Measurements from ENCODE around the gene RLBP1. TPM values are rescaled to one million over a fixed set of nuclear protein-coding genes. Genes with fewer than 3 reads are reported as not detected.
A peak's percentile ranks its signal among the peaks of the same experiment; 100 is the strongest.

RLBP1 gene
- total and polyA plus RNA-seq, 8 donors = 0.13 to 1.3 TPM; not detected in 6

- H3K36me3 ChIP-seq = peaks cover 23 to 95% (median 88%) of the 10 kb centered on the region in 4 donors
- no peaks in the 10 kb centered on the region for H3K27me3 ChIP-seq
- H3K4me3 ChIP-seq = no peak overlapping the region
- DNase-seq = no peak
- H3K4me1 ChIP-seq = peaks cover 4 to 25% (median 14%) of the 10 kb centered on the region in 4 donors
- no peak for TF ChIP-seq POLR2AphosphoS5 (IDR thresholded peaks at IDR 0.05)
- TF ChIP-seq CTCF (IDR thresholded peaks at IDR 0.05) = no peak
- no peak for TF ChIP-seq POLR2A (IDR thresholded peaks at IDR 0.05)
- TF ChIP-seq EP300 (IDR thresholded peaks at IDR 0.05) = no peak
- 89 to 90% (median 89%) methylated on average over 7 to 11 of the region's 11 CpGs for WGBS, 5 donors
- intact Hi-C loops (cut with DNase I; ENCODE audit: low total_unique reads) = loop anchor here (5.0 kb wide), 1 partner anchor 121 kb away; no protein-coding TSS in a partner anchor
- H3K9me3 ChIP-seq = no peaks in the 10 kb centered on the region
- no peak overlapping the region for H3K27ac ChIP-seq
Observed at GRCh38 chr15:89178307-89178977, 42.9 kb downstream of the RLBP1 start.

- peaks cover 4 to 25% (median 14%) of the 10 kb centered on the region in 4 donors for H3K4me1 ChIP-seq
- peaks cover 23 to 97% (median 92%) of the 10 kb centered on the region in 4 donors for H3K36me3 ChIP-seq
- H3K27ac ChIP-seq = peak overlapping the region in 1 of 5 donors; percentile 48
- DNase-seq = peak; percentile 59 to 93
- no peaks in the 10 kb centered on the region for H3K27me3 ChIP-seq
- intact Hi-C loops (cut with DNase I; ENCODE audit: low total_unique reads) = loop anchor here (5.0 kb wide), 1 partner anchor 120 kb away; no protein-coding TSS in a partner anchor
- no peaks in the 10 kb centered on the region for H3K9me3 ChIP-seq
- WGBS, 5 donors = 5 to 10% (median 5%) methylated on average over 6 of the region's 6 CpGs
- TF ChIP-seq POLR2AphosphoS5 (IDR thresholded peaks at IDR 0.05) = peak in 2 of 3 donors; percentile 38 to 42
- no peak for TF ChIP-seq POLR2A (IDR thresholded peaks at IDR 0.05)
- TF ChIP-seq CTCF (IDR thresholded peaks at IDR 0.05) = peak in 5 of 7 experiments; percentile 59 to 85 (median 73)
- TF ChIP-seq EP300 (IDR thresholded peaks at IDR 0.05) = no peak
- no peak overlapping the region for H3K4me3 ChIP-seq
Observed at GRCh38 chr15:89177633-89178306, 43.6 kb downstream of the RLBP1 start.

DNA sequence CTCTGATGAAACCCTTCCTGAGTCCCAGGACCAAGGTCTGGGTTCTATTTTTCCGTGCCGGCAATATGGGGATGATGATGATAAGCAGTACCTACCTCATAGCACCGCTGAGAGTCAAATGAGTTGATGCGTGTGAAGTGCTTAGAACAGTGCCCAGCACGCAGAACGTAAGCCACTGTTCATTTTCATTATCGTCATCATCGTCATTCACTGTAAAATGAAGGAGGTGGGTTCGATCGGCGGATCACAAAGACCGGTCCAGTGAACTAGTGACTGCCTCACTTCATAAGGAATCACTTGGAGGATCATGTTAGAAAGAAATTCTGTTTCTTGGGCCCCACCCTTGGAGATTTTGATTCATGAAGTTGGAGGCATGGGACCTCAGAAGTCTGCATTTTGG, 44.3 kb downstream of the RLBP1 start:
- no peak for DNase-seq
- Histone ChIP-seq H3K27me3 (no peaks in the 10 kb centered on the region), H3K9me3 (no peaks in the 10 kb centered on the region), H3K36me3 (peaks cover 23 to 96% (median 92%) of the 10 kb centered on the region in 4 donors), H3K27ac (peak overlapping the region in 1 of 5 donors; percentile 48), H3K4me3 (no peak overlapping the region), H3K4me1 (peaks cover 4 to 25% (median 14%) of the 10 kb centered on the region in 4 donors)
- intact Hi-C loops (cut with DNase I; ENCODE audit: low total_unique reads) = loop anchor here (5.0 kb wide), 1 partner anchor 120 kb away; no protein-coding TSS in a partner anchor
- TF ChIP-seq EP300 (IDR thresholded peaks at IDR 0.05) = no peak
- no peak for TF ChIP-seq CTCF (IDR thresholded peaks at IDR 0.05)
- no peak for TF ChIP-seq POLR2AphosphoS5 (IDR thresholded peaks at IDR 0.05)
- no peak for TF ChIP-seq POLR2A (IDR thresholded peaks at IDR 0.05)
- WGBS, 5 donors = 91 to 98% (median 97%) methylated on average over 12 of the region's 12 CpGs

DNA sequence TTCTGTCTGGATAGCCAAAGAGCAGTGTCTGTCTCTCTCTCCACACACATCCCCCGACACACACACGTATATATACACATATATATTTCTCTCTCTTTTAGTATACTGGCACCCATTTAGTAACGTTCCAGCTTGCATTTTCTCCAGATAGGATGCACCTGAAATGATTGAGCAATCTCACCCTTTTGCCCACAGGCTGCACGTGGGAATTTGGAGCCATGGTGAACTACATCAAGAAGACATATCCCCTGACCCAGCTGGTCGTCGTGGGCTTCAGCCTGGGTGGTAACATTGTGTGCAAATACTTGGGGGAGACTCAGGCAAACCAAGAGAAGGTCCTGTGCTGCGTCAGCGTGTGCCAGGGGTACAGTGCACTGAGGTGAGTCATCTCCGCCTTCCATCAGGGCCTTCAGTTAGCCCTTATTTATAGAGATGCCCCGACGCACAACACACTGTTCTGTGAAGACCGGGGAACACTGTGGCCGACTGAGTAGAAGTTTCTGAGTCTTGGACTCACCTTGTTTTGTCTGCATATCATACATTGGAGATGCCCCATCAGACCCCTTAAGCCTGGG, 45.7 kb downstream of the RLBP1 start:
- Histone ChIP-seq H3K36me3 (peaks cover 23 to 97% (median 85%) of the 10 kb centered on the region in 4 donors), H3K9me3 (no peaks in the 10 kb centered on the region), H3K27me3 (no peaks in the 10 kb centered on the region), H3K4me1 (peaks cover 4 to 34% (median 20%) of the 10 kb centered on the region in 4 donors), H3K4me3 (no peak overlapping the region), H3K27ac (no peak overlapping the region)
- TF ChIP-seq EP300 (IDR thresholded peaks at IDR 0.05) (no peak), CTCF (IDR thresholded peaks at IDR 0.05) (no peak), POLR2AphosphoS5 (IDR thresholded peaks at IDR 0.05) (no peak), POLR2A (IDR thresholded peaks at IDR 0.05) (no peak)
- no peak for DNase-seq
- 84 to 91% (median 87%) methylated on average over 13 of the region's 13 CpGs for WGBS, 5 donors
- intact Hi-C loops (cut with DNase I; ENCODE audit: low total_unique reads) = loop anchor here (5.0 kb wide), 1 partner anchor 118 kb away; no protein-coding TSS in a partner anchor
